H1 (cell line): ENCODE data around the gene EMID1. TPM values are rescaled to one million over a fixed set of nuclear protein-coding genes. Genes with fewer than 3 reads are reported as not detected.

ENCODE experiments used
- CTCF ChIA-PET: fragments of 300-600 bp; sonication (Branson Sonifier 250); formaldehyde crosslinking; loops from one replicate; lab custom pipeline; 2021; ENCODE audit not compliant: partially characterized antibody; lab: Charles Lee
- POLR2A ChIA-PET: fragments of 300-600 bp; sonication (Branson Sonifier 250); formaldehyde crosslinking; loops from one replicate; lab custom pipeline; 2021; ENCODE audit warnings: inconsistent platforms; ENCODE audit not compliant: partially characterized antibody; lab: Charles Lee
- DNase-seq, 2 experiments: peaks; one replicate each; pipeline versions ENCODE4 v3.0.0 to v3.0.0-alpha.2; 2010 to 2022; ENCODE audit warnings: low spot score in 2 of 2, low read depth in 1 of 2, mixed read lengths in 1 of 2
- FAIRE-seq: peaks from 2 replicates; lab custom pipeline; 2011; peaks lifted over from hg19 to GRCh38; lab: Jason Lieb, UNC
- H2AFZ ChIP-seq: 2 replicates; pipeline ENCODE4 v1.8.1; 2012; ENCODE audit warnings: low read length, inconsistent platforms
- H2AK5ac ChIP-seq: 2 replicates; pipeline ENCODE4 v1.6.1; 2013; ENCODE audit warnings: low read depth, low read length
- H2BK120ac ChIP-seq: replicated peaks from 2 replicates; pipeline ENCODE3; 2013; ENCODE audit warnings: low read depth, low read length, inconsistent platforms
- H2BK12ac ChIP-seq: 2 replicates; pipeline ENCODE4 v1.6.1; 2013; ENCODE audit warnings: low read depth, low read length
- H2BK15ac ChIP-seq: 2 replicates; pipeline ENCODE4 v1.6.1; 2013; ENCODE audit warnings: low read length
- H2BK20ac ChIP-seq: 2 replicates; pipeline ENCODE4 v1.6.1; 2013; ENCODE audit warnings: low read length
- H2BK5ac ChIP-seq: 2 replicates; pipeline ENCODE4 v1.6.1; 2013; ENCODE audit warnings: low read depth, low read length
- H3K14ac ChIP-seq: 2 replicates; pipeline ENCODE4 v1.6.1; 2013; ENCODE audit warnings: inconsistent platforms; ENCODE audit not compliant: insufficient read length
- H3K18ac ChIP-seq: 2 replicates; pipeline ENCODE4 v1.6.1; 2013; ENCODE audit warnings: low read length; ENCODE audit errors: extremely low read depth
- H3K23ac ChIP-seq: 2 replicates; pipeline ENCODE4 v1.6.1; 2013; ENCODE audit warnings: inconsistent platforms; ENCODE audit not compliant: insufficient read length
- H3K23me2 ChIP-seq: 2 replicates; pipeline ENCODE4 v1.6.1; 2013; ENCODE audit warnings: low read depth, low read length
- H3K27ac ChIP-seq: 2 replicates; pipeline ENCODE4 v1.6.1; 2011; ENCODE audit warnings: low read depth, low read length, inconsistent platforms
- H3K27me3 ChIP-seq, 4 experiments: replicated peaks in 1 of 4; 1 replicate in 1 of 4; 2 replicates in 3 of 4; pipeline versions ENCODE4 v1.6.1 to v1.8.1; 2011 to 2013; ENCODE audit warnings: low read length in 3 of 4, mild to moderate bottlenecking in 3 of 4, inconsistent platforms in 2 of 4, mixed read lengths in 2 of 4, moderate library complexity in 1 of 4; ENCODE audit not compliant: control insufficient read depth in 3 of 4, insufficient read depth in 3 of 4; ENCODE audit errors: extremely low read depth in 1 of 4
- H3K36me3 ChIP-seq, 4 experiments: 2 replicates each; pipeline versions ENCODE4 v1.6.1 to v1.8.1; 2011 to 2013; ENCODE audit warnings: mild to moderate bottlenecking in 4 of 4, low read length in 3 of 4, moderate library complexity in 2 of 4, control low read depth in 1 of 4, inconsistent platforms in 1 of 4; ENCODE audit not compliant: insufficient read depth in 4 of 4, control insufficient read depth in 2 of 4
- H3K4ac ChIP-seq: replicated peaks from 2 replicates; pipeline ENCODE3; 2013; ENCODE audit warnings: low read length, low read depth, mixed read lengths, inconsistent platforms; ENCODE audit not compliant: insufficient read length
- H3K4me1 ChIP-seq, 4 experiments: replicated peaks in 1 of 4; 1 replicate in 1 of 4; 2 replicates in 3 of 4; pipeline versions ENCODE4 v1.6.1 to v1.8.1; 2011 to 2013; ENCODE audit warnings: low read length in 3 of 4, inconsistent platforms in 2 of 4, mixed read lengths in 1 of 4; ENCODE audit not compliant: insufficient read depth in 4 of 4, control insufficient read depth in 3 of 4
- H3K4me2 ChIP-seq, 2 experiments: 2 replicates each; pipeline versions ENCODE4 v1.6.1 to v1.8.1; 2011 to 2013; ENCODE audit warnings: low read depth in 2 of 2, low read length in 2 of 2, control low read depth in 1 of 2, inconsistent platforms in 1 of 2, mild to moderate bottlenecking in 1 of 2; ENCODE audit not compliant: insufficient read depth in 1 of 2
- H3K4me3 ChIP-seq, 4 experiments: fragments of 200-600, 300-600 bp in 1 of 4; sonication (generic), shearing (Covaris generic), sonication (Bioruptor Twin) in 1 of 4; 2 replicates each; pipeline versions ENCODE4 v1.5.1 to v1.8.1; 2011 to 2016; ENCODE audit warnings: low read length in 4 of 4, low read depth in 3 of 4, control low read depth in 2 of 4, inconsistent platforms in 2 of 4, mild to moderate bottlenecking in 2 of 4, mixed read lengths in 1 of 4, moderate library complexity in 1 of 4; ENCODE audit not compliant: insufficient read depth in 2 of 4; ENCODE audit errors: extremely low read depth in 1 of 4
- H3K56ac ChIP-seq: replicated peaks from 2 replicates; pipeline ENCODE3; 2013; ENCODE audit warnings: low read depth, mild to moderate bottlenecking, mixed read lengths, low read length, inconsistent platforms; ENCODE audit not compliant: insufficient read length
- H3K79me1 ChIP-seq: 2 replicates; pipeline ENCODE4 v1.6.1; 2013; ENCODE audit warnings: low read depth, low read length, control low read depth
- H3K79me2 ChIP-seq, 2 experiments: 2 replicates each; pipeline versions ENCODE4 v1.6.1 to v1.8.1; 2012 to 2013; ENCODE audit warnings: low read length in 2 of 2, mild to moderate bottlenecking in 2 of 2, inconsistent platforms in 1 of 2; ENCODE audit not compliant: insufficient read depth in 2 of 2, control insufficient read depth in 1 of 2
- H3K9ac ChIP-seq, 4 experiments: replicated peaks in 1 of 4; 1 replicate in 1 of 4; 2 replicates in 3 of 4; pipeline versions ENCODE4 v1.6.1 to v1.8.1; 2011 to 2013; ENCODE audit warnings: low read depth in 3 of 4, low read length in 3 of 4, control low read depth in 2 of 4, mild to moderate bottlenecking in 2 of 4, moderate library complexity in 2 of 4, inconsistent platforms in 1 of 4; ENCODE audit errors: extremely low read depth in 1 of 4
- H3K9me3 ChIP-seq, 2 experiments: 2 replicates each; pipeline versions ENCODE4 v1.6.1 to v1.8.1; 2012 to 2013; ENCODE audit warnings: mild to moderate bottlenecking in 2 of 2, moderate library complexity in 2 of 2, control low read depth in 1 of 2, inconsistent platforms in 1 of 2, low read depth in 1 of 2, low read length in 1 of 2, mixed read lengths in 1 of 2; ENCODE audit not compliant: insufficient read depth in 2 of 2
- H4K20me1 ChIP-seq, 2 experiments: replicated peaks in 1 of 2; 2 replicates each; pipeline versions ENCODE3 to v1.8.1; 2011 to 2013; ENCODE audit warnings: inconsistent platforms in 2 of 2, low read length in 2 of 2, mild to moderate bottlenecking in 1 of 2; ENCODE audit not compliant: insufficient read depth in 2 of 2, control insufficient read depth in 1 of 2
- H4K5ac ChIP-seq: 2 replicates; pipeline ENCODE4 v1.6.1; 2013; ENCODE audit warnings: low read length, low read depth, mixed read lengths, inconsistent platforms; ENCODE audit not compliant: insufficient read length
- H4K8ac ChIP-seq: 2 replicates; pipeline ENCODE4 v1.8.0; 2013; ENCODE audit warnings: mild to moderate bottlenecking, moderate library complexity, low read length, inconsistent platforms; ENCODE audit not compliant: insufficient read depth; ENCODE audit errors: extremely low read depth
- H4K91ac ChIP-seq: replicated peaks from 2 replicates; pipeline ENCODE3; 2013; ENCODE audit warnings: low read length, mixed read lengths, inconsistent platforms; ENCODE audit not compliant: insufficient read length
- CHD1 ChIP-seq: IDR thresholded peaks from 2 replicates; pipeline ENCODE4 v1.6.1; 2012; ENCODE audit warnings: low read depth, low read length, improper control_type of control experiment
- CTCF ChIP-seq, 3 experiments: IDR thresholded peaks; 1 replicate in 2 of 3; 2 replicates in 1 of 3; pipeline versions ENCODE4 v1.5.1 to v1.6.1; 2011; ENCODE audit warnings: low read length in 3 of 3, mild to moderate bottlenecking in 3 of 3, inconsistent platforms in 2 of 3, low read depth in 1 of 3, moderate library complexity in 1 of 3; ENCODE audit not compliant: insufficient read depth in 1 of 3; ENCODE audit errors: control extremely low read depth in 1 of 3
- EGR1 ChIP-seq: IDR thresholded peaks from 2 replicates; pipeline ENCODE4 v1.6.1; 2011; ENCODE audit warnings: low read depth, low read length, borderline replicate concordance
- EZH2 ChIP-seq: fragments of 200-600 bp; sonication (generic); IDR thresholded peaks from 2 replicates; pipeline ENCODE4 v1.7.1; 2012; ENCODE audit warnings: low read depth, mild to moderate bottlenecking, moderate library complexity, low read length, inconsistent platforms; ENCODE audit not compliant: severe bottlenecking
- GABPA ChIP-seq: IDR thresholded peaks from 2 replicates; pipeline ENCODE4 v1.6.1; 2011; ENCODE audit warnings: mild to moderate bottlenecking, low read length, moderate library complexity, borderline replicate concordance; ENCODE audit not compliant: insufficient read depth
- HDAC6 ChIP-seq: IDR thresholded peaks from one replicate; pipeline ENCODE4 v1.7.1; 2012; ENCODE audit warnings: low read depth, mild to moderate bottlenecking, inconsistent platforms, low read length, moderate library complexity
- NRF1 ChIP-seq: IDR thresholded peaks from 2 replicates; pipeline ENCODE4 v1.6.1; 2011; ENCODE audit warnings: mild to moderate bottlenecking, low read depth, low read length, improper control_type of control experiment
- SIX5 ChIP-seq: IDR thresholded peaks from 2 replicates; pipeline ENCODE4 v1.6.1; 2011; ENCODE audit warnings: mild to moderate bottlenecking, low read depth, low read length
- SP2 ChIP-seq: IDR thresholded peaks from 2 replicates; pipeline ENCODE4 v1.6.1; 2012; ENCODE audit warnings: mild to moderate bottlenecking, low read length, inconsistent platforms
- TBP ChIP-seq: IDR thresholded peaks from 2 replicates; pipeline ENCODE4 v1.6.1; 2011; ENCODE audit warnings: low read depth, low read length, improper control_type of control experiment
- TCF12 ChIP-seq: IDR thresholded peaks from 2 replicates; pipeline ENCODE4 v1.6.1; 2011; ENCODE audit warnings: low read depth, mild to moderate bottlenecking, low read length
- TEAD4 ChIP-seq: IDR thresholded peaks from 2 replicates; pipeline ENCODE4 v1.6.1; 2012; ENCODE audit warnings: low read depth, low read length, inconsistent platforms, mixed read lengths
- ZNF274 ChIP-seq: IDR thresholded peaks from 2 replicates; pipeline ENCODE4 v1.7.0; 2012; ENCODE audit warnings: low read length, borderline replicate concordance; ENCODE audit errors: extremely low read depth
- WGBS, 2 experiments: shearing (Covaris generic) in 1 of 2; methylation state at CpG; one replicate each; pipeline versions ENCODE4 v1.1.6 to v1.1.7; 2013 to 2015; ENCODE audit warnings: low lambda C conversion rate in 2 of 2, mixed read lengths in 2 of 2, inconsistent platforms in 1 of 2, low coverage in 1 of 2, missing lambda C conversion rate in 1 of 2; ENCODE audit not compliant: insufficient replicate concordance in 2 of 2, insufficient coverage in 1 of 2, insufficient read length in 1 of 2; ENCODE audit errors: extremely low coverage in 1 of 2, missing lambda C conversion rate in 1 of 2; 5-methylcytosine and 5-hydroxymethylcytosine counted together
- polyA plus RNA-seq, 7 experiments: library from polyadenylated mRNA; depleted of rRNA in 3 of 7; stranded (reverse) in 5 of 7; unstranded in 2 of 7; fragments of >200 nt in 5 of 7; fragments of 200-250 nt in 2 of 7; gene quantifications; 1 replicate in 5 of 7; 2 replicates in 1 of 7; 4 replicates in 1 of 7; pipeline versions ENCODE4 v1.2.1 to v1.2.3, GENCODE V29; 2011 to 2013; ENCODE audit warnings: missing spikeins in 2 of 7, mixed read lengths in 2 of 7
- total RNA-seq: library from RNA; stranded (reverse); fragmentation: NEBNext Ultra II Directional; extraction: Animal tissue kit (Norgen Biotek cat#: 25700); gene quantifications from 2 replicates; pipeline ENCODE4 v1.2.1, GENCODE V29; 2021

Gene EMID1
- total and polyA plus RNA-seq, 2 of the 8 experiments (the other 6 are each of a cell fraction or from before 2014, with no cell fraction given), result 3.9 to 7.4 TPM

GRCh38 chr22:29251265-29251664 lies 45.6 kb downstream of the EMID1 start:
- peaks cover 0 to 6% (median 0%) of the 10 kb centered on the region in 4 experiments; a peak in 2 of 7 replicates for H3K4me1 ChIP-seq
- H4K91ac ChIP-seq, result no peak overlapping the region
- no peak overlapping the region for H2BK120ac ChIP-seq
- H3K14ac ChIP-seq, result no peak overlapping the region
- CTCF ChIA-PET, result interaction anchor here (1.7 kb wide), 1 partner anchor 48 kb away, joined by 10 read pairs; no protein-coding TSS in a partner anchor
- H3K18ac ChIP-seq, result no peak overlapping the region
- no peak overlapping the region for H2AK5ac ChIP-seq
- FAIRE-seq (no peak), DNase-seq (no peak)
- H3K4me2 ChIP-seq, result no peak overlapping the region
- no peaks in the 10 kb centered on the region for H3K36me3 ChIP-seq
- H3K79me2 ChIP-seq, result no peaks in the 10 kb centered on the region
- no peak overlapping the region for H3K4ac ChIP-seq
- H4K20me1 ChIP-seq, result peaks cover 0 to 1% of the 10 kb centered on the region in 2 experiments
- H2BK5ac ChIP-seq, result no peak overlapping the region
- no peaks in the 10 kb centered on the region for H3K79me1 ChIP-seq
- no peak overlapping the region for H2BK20ac ChIP-seq
- no peak overlapping the region for H3K27ac ChIP-seq
- no peaks in the 10 kb centered on the region for H3K9me3 ChIP-seq
- WGBS, 2 experiments, result 78% methylated on average over 5 of the region's 5 CpGs; no CpG with 5 or more reads in 1 of the 2 experiments
- no peaks in the 10 kb centered on the region for H3K27me3 ChIP-seq
- no peak overlapping the region for H3K4me3 ChIP-seq
- H4K5ac ChIP-seq, result no peak overlapping the region
- POLR2A ChIA-PET, result interaction anchor here (1.1 to 1.7 kb wide), 2 partner anchors 17 to 49 kb away, joined by 3 to 7 read pairs; partner anchors contain the start of genes EWSR1 and RHBDD3
- no peak overlapping the region for H3K23ac ChIP-seq
- H3K23me2 ChIP-seq, result no peaks in the 10 kb centered on the region
- no peak overlapping the region for H2BK12ac ChIP-seq
- H2AFZ ChIP-seq, result no peak overlapping the region
- no peak overlapping the region for H4K8ac ChIP-seq
- H2BK15ac ChIP-seq, result no peak overlapping the region
- H3K9ac ChIP-seq, result no peak overlapping the region
- no peak overlapping the region for H3K56ac ChIP-seq
- TF ChIP-seq HDAC6, result no peak
- TF ChIP-seq CHD1, result no peak
- TF ChIP-seq EGR1, result no peak
- no peak for TF ChIP-seq SIX5
- no peak for TF ChIP-seq TEAD4
- TF ChIP-seq NRF1, result no peak
- TF ChIP-seq TCF12, result no peak
- no peak for TF ChIP-seq TBP
- no peak for TF ChIP-seq GABPA
- TF ChIP-seq CTCF (IDR thresholded peaks at IDR 0.05; ENCODE audit: control extremely low read depth in 1 of 3, insufficient read depth in 1 of 3, low read depth in 1 of 3, low read length in 3 of 3), result no peak
- no peak for TF ChIP-seq SP2
- TF ChIP-seq EZH2, result no peak
- no peak for TF ChIP-seq ZNF274
